Esophagus muscularis mucosa (tissue), 4 donors: ENCODE measurements around the gene FAM98C.

ENCODE experiments used
- EP300 ChIP-seq: sonication (generic); formaldehyde crosslinking; IDR thresholded peaks from one replicate; pipeline ENCODE4 v1.6.1; 2017; ENCODE audit warnings: antibody characterized with exemption
- POLR2AphosphoS5 ChIP-seq, 2 donors: sonication (generic); formaldehyde crosslinking; IDR thresholded peaks; one replicate each; pipeline ENCODE4 v1.6.1; 2017; ENCODE audit warnings: antibody characterized with exemption in 2 of 2
- TF ChIP-seq, protein P1 (sequence below), 3 experiments: fragments of 200-600 bp in 2 of 3; fragments of 450-650 bp in 1 of 3; sonication (generic) in 2 of 3; IDR thresholded peaks; one replicate each; pipeline ENCODE4 v1.5.1; 2017 to 2019; ENCODE audit warnings: antibody characterized with exemption in 3 of 3, mild to moderate bottlenecking in 2 of 3, moderate library complexity in 1 of 3

DNA sequence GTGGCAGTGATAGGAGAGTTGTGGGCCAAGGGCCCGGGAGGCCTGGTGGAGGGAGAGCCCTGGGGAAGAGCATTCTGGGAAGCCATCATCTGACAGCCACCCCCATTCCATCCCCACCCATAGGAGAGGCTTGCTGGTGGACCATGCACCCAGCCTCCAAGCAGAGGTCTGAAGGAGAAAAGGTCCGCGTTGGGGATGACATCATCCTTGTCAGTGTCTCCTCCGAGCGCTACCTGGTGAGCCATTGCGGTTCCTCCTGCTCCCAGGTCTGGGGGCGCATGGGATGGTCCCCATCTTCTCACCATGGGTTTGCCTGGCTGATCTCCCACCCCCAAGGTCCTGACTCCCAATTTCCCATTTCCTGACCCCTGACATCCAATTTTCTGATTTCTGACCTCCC, 41.1 kb downstream of the FAM98C start:
- TF ChIP-seq, protein P1, sequence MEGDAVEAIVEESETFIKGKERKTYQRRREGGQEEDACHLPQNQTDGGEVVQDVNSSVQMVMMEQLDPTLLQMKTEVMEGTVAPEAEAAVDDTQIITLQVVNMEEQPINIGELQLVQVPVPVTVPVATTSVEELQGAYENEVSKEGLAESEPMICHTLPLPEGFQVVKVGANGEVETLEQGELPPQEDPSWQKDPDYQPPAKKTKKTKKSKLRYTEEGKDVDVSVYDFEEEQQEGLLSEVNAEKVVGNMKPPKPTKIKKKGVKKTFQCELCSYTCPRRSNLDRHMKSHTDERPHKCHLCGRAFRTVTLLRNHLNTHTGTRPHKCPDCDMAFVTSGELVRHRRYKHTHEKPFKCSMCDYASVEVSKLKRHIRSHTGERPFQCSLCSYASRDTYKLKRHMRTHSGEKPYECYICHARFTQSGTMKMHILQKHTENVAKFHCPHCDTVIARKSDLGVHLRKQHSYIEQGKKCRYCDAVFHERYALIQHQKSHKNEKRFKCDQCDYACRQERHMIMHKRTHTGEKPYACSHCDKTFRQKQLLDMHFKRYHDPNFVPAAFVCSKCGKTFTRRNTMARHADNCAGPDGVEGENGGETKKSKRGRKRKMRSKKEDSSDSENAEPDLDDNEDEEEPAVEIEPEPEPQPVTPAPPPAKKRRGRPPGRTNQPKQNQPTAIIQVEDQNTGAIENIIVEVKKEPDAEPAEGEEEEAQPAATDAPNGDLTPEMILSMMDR (IDR thresholded peaks at IDR 0.05), result no peak
- TF ChIP-seq EP300 (no peak), POLR2AphosphoS5 (IDR thresholded peaks at IDR 0.05) (no peak)
